Stimulated activated CD4-positive, alpha-beta T cell treated with anti-CD3 and anti-CD28 coated beads, Interleukin-2, amount 100 ng/mL, for 24 hours (primary cell): ENCODE data around the gene ISM1.

ENCODE experiments used
- DNase-seq, 2 donors: peaks; one replicate each; pipeline ENCODE4 v3.0.0-alpha.2; 2020

ISM1 gene

DNA sequence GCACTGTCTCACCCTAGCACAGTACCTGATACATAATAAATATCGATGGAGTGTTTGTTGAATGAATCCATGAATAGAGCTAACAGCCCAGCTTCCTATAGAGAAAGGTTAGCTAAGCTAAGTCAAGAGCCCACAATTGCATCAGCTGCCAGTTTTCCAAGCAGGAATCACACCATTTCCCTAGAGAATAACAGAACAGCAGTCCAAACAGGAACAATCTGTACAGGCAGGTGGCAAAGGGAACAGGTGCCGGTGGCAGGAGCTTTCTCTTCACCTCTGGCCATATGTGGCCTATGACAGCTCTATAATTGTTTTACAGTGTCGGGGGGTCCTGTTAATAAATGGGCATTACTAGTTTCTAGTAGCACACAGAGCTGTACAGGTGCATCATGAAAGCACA is 38.8 kb downstream of the ISM1 start:
- DNase-seq = no peak

DNA sequence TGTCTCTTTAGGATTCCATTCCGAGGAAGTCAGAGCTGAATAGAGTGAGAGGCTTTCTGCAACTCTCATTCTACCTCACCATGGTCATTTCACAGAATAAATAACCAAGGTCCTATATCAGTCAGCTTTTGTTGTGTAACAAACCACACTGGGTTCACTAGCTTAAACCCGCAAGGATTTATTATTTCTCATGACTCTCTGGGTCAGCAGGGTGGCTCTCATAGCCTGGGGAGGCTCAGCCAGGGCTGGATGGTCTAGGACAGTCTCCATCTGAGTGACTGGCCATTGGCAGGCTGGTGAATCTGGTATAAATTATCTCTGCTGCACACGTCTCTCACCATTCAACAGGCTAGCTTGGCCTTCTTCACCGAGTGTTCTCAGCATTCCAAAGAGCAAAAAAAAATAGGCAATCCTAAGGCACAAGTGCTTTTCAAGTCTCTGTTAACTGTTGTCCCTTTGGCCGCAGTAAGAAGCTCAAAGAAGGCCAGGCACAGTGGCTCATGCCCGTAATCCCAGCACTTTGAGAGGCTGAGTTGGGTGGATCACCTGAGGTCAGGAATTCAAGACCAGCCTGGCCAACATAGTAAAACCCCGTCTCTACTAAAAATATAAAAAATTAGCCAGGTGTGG is 39.7 kb downstream of the ISM1 start:
- no peak for DNase-seq

GRCh38 chr20:13261460-13262301 is 40.6 kb downstream of the ISM1 start:
- DNase-seq = peak; percentile 75 to 77

DNA sequence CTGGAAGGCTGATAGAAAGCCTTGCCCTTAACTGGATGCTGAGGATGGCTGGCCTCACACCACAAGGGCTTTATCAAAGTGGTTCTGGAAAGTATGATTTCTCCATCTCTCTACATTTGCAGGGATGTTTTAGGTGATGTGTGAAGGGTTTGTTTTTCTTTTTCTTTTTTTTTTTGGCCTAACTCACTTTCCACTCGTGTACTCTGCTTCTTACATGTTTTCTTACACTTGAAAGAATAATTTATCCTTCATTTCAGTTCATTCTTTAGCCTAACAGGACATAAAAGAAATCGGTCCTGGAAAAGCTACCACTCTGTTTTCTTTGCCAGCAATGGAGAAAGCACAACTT is 41.2 kb downstream of the ISM1 start:
- no peak for DNase-seq

GRCh38 chr20:13262671-13263360 is 41.7 kb downstream of the ISM1 start:
- no peak for DNase-seq

DNA sequence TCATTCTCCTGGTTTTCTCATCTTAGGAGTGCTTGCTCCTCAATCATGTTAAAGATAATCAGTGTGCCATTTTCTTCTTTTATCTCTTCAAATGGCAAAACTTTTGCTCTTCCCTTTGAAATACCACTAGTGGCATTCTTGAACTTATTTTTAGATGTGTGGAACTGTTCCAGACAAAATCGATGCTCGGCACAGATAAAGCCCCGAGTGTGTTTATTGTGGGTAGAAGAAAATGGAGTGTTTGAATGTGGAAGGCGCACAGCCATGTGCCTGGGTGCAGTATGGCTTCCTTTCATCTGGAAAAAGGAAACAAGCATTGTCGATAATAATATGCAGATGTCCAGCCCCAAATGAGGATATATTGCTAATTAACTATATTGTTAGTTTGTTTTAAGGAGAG is 42.4 kb downstream of the ISM1 start:
- no peak for DNase-seq

DNA sequence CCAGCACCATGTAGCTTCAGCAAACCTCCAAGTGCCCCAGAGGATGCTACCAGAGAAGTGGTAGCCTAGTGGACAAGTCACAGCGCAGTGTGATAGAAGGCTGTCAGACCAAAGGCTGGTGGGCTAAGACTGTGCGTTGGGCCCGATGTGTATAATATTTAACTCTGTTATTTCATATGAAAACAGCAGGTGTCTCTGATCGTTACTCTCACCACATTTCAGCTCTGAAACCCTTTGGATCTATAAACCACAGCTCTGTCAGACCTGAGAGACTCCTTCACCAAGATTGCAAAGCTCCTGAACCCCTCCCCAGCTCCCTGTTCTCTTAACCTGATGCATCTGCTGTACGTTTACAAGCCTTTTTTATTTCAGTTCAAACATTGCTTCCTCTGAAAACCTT is 43.8 kb downstream of the ISM1 start:
- no peak for DNase-seq

GRCh38 chr20:13265941-13266340 is 44.9 kb downstream of the ISM1 start:
- DNase-seq = no peak

DNA sequence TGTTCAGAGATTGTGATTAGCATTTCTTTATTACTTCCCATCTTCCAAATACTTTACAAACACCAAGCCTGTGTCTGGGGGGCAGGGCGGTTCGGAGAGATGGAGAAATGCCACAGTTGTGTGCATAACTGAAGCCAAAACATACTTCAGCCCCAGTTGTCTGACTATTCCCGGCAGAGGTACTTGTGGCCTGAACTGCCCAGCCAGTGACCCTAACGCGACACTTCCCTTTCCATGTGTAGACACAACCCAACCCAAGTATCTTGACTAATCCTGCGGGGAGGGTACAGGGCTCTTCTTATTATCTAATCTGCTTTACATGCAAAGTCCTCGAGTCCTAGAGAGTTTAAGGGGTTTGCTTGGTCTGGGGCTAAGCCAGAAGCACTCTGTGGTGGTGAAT is 46.2 kb downstream of the ISM1 start:
- no peak for DNase-seq

DNA sequence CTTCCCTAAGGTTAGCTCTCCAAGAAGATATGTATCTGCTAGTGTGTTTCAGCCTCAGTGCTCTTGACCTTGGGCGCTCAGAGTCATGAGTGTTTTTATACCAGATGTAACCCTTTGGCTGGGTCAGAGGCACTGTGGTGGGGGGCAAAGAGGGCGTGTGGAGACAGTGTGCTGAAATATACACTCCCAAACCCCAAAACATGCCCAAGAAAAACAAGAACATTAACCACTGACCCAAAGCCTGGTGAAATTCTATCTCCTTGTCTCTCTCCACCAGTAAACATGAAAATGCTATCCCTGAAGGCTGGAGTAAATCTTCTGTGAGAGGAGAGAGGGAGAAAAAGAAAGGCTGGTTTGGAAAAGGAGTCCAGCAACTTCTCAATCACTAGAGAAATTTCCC is 47.9 kb downstream of the ISM1 start:
- DNase-seq = no peak

GRCh38 chr20:13270211-13270610 is 49.1 kb downstream of the ISM1 start:
- DNase-seq = no peak

- no peak for DNase-seq
Measured at GRCh38 chr20:13271098-13271497, 50.0 kb downstream of the ISM1 start.

DNA sequence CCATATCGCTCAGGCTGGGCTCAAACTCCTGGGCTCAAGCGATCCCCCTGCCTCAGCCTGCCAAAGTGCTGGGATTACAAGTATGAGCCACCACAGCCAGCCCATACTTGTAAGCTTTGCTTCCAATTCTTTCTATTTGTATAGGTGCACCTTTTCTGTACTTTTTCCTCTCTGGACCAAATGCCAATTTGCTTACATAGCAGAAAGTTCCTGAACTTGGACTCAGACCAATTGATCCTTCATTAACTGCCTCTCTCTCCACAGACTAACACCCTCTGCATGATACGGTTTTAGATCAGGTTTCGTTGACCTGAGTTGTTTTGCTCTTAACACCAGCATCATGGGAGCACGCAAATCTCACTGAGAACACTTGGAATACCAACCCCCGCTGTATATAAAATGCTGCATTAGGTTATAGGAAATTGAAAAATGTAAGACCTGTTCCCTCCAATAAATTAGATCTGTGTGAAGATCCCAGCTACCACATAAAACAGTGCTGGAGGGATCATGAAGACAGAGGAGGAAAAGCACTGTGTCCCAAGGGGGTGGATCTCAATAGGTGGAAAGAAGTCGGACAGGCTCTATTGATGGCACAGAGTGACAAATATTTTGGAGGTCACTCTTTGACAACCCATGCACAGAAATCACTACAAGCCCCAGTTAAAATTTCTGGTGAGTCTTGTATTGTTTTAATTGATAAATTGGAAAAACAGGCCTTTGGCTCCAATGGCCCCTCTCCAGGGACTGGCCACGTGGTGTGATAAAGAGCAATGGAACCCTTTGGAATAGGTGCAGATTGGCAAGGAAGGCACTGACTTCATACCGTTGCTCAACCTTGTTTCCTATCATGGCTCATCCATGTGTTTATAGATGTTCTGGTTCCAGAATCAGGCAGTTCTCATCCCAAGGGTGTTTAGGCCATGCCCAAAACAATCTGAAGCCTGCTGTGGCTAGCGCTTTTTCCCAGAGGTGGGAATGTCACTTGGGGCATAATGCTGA is 51.2 kb downstream of the ISM1 start:
- no peak for DNase-seq

DNA sequence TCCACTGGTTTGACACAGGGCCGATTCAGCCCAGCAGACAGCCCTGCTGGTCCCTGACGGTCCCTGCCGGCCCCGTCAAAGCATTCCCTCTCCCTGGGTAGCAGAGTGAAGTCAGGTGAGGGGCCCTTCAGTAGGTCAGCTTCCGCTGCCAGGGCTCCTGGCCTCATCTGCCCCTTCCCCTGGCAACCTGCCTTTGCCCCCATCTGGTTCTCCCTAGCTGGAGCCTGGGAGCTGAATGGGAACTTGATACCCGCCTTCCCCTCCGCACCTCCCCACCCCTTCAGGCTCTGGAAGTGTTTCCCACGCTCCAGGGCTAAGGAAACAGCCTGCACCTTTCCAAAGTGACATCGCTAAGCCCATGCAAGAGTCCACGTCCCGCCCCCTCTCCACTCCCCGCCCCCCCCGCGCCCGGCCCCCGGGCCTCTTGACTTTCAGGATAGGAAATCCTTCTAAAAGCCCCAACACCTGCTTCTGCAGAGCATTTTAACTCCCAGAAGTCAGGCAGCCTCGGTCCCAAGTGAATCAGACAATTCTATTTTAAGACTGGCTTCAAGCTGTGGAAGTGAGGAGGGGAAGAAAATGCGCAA is 53.3 kb downstream of the ISM1 start:
- DNase-seq = no peak

- no peak for DNase-seq
Measured at GRCh38 chr20:13276945-13277541, 56.0 kb downstream of the ISM1 start.

DNA sequence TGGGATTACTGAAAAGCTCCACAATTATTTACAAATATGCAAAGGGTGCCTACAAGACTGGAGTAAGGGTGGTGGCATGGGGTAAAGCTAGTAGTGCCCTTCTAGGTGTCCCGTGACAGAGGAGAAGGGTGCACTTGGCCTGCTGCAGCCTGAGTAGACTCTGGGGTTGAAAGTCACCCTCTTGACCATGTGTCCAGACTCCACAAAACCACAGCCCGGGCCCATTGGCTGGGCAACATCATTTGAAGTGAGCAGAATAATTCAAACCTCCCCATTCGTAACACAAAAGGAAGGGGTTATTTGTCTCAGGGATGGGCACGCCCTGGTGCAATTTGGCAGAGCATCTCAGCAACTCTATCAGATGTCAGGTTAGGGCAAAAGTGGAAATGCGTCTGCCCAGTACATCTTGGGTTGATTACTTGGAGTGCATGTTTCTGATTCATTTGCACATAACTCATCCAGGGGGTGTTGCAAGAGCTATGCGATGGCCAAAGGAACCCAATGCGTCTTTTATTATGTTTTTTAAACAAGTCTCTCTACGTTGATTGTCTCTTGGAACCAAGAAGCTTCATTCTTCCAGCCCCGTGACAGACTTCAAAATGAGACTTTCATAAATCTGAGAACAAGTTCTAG is 56.7 kb downstream of the ISM1 start:
- no peak for DNase-seq

- no peak for DNase-seq
Measured at GRCh38 chr20:13278812-13279570, 57.9 kb downstream of the ISM1 start.

DNA sequence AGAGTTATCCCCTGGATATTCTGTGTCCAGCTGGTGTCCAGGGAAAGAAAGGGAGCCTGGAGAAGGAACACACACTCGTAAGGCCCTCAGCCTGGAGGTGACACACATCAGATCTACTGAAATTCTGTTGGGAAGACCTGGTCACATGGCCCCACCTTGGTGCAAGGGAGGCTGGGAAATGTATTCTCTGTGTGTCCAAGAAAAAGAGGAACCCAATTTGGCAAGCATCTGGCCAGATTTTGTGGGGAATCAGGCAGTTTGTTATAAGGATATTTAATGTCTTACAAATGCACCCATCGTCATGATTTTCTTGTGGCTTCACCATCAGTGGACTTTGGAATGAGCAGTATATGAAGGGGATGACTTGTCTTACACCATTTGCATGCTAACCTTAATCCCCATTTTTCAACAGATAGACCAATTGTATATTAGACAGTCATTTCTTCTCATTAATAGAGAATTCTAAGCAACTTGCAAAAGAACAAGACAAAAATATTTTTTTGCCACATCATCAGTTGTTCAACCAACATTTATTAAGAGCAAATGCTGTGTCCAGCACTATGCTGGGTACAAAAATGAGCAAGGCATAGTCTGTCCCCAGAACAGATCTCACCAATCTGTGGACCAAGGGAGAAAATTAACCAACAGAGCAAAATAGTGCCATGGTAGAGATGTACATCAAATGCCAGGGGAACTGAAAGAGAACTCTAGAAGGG is 59.7 kb downstream of the ISM1 start:
- DNase-seq = no peak

DNA sequence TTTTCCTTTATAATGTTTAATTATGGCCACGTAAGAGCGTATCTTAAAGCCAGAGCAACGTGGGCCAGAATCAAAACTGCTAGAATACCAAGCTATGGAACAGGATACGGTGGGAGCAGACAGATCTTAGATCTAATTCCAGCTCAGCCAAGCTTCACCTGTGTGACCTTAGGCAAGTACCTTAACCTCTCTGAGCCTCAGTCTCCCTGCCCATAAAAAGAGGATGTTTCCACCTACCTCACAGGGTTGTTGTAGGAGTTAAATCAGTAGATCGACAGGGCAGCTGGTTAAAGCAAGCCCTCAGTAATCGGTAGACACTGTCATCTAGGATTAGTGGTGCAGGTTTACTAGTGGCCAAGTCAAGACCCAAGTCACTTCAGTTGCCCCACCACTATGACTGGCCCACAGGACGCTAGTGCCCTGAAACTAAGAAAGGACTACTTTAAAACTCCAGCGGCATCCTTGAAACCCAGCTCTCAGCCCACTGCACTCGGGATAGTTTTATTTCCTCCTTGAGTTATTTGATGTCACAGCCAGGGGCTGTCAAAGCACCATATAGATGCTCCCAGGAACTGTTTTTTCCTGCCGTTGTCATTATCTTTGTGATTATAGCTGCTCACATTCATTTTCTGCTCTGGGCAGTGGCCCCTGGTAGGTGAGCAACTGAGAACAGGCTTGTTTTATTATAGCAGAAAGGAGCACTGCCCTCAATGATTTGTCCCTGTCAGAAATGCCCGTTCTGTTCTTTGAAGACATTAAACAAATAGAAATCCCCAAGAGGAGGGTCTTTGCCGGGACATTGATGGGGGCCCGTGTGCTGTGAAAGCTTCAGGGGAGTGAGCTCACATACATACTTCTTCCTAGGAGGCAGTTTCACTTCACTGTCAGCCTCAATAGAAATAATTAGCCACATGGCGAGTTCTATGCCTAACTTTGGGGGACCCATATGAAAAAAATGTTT is 63.1 kb downstream of the ISM1 start:
- DNase-seq = no peak
